T-helper 22 cell (primary cell): Measurements from ENCODE around the gene CACNA1H.

Experiments
- DNase-seq: peaks from one replicate; pipeline ENCODE4 v3.0.0-alpha.2; 2020; ENCODE audit warnings: low read depth

Gene CACNA1H

GRCh38 chr16:1271380-1271723 is 118.4 kb downstream of the CACNA1H start:
- no peak for DNase-seq
